Activated CD4-positive, alpha-beta T cell treated with anti-CD3 and anti-CD28 coated beads, Interleukin-2, Interleukin-4, amounts not matched to agents 100 ng/mL and 50 ng/mL, durations not matched to agents 16 hours and 8 hours (primary cell): Measurements from ENCODE around the gene AFF2.
A peak's percentile ranks its signal among the peaks of the same experiment; 100 is the strongest.

ENCODE experiments used
- DNase-seq: peaks from one replicate; pipeline ENCODE4 v3.0.0-alpha.2; 2020; ENCODE audit warnings: low spot score

The AFF2 gene

GRCh38 chrX:148500423-148501385 lies at the start of gene AFF2:
TSS of gene AFF2 (plus strand) at chrX:148500617. CDS start at chrX:148501098, 481 bp downstream.
- peak; percentile 24 for DNase-seq

GRCh38 chrX:148457279-148457678 lies 43.1 kb upstream of the AFF2 start:
- no peak for DNase-seq

DNA sequence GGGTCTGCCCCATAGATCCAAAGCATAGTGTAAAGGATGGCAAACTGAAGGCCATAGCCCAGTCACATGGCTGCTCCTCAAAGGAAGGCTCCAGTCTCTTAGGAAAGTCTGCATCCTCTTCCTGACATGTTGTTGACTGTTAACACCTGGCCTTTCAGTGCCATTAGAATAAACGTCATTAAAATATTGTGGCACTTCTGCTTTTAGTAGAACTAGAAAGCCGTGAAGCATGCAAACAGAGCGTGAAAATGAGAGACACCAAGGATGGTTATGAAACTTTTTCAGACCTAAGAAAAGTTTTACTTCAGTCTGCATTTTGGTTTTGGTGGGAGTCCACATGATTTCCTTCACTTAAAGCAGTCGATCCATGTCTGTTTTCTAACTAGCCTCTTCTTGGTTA lies 41.1 kb upstream of the AFF2 start:
- no peak for DNase-seq

DNA sequence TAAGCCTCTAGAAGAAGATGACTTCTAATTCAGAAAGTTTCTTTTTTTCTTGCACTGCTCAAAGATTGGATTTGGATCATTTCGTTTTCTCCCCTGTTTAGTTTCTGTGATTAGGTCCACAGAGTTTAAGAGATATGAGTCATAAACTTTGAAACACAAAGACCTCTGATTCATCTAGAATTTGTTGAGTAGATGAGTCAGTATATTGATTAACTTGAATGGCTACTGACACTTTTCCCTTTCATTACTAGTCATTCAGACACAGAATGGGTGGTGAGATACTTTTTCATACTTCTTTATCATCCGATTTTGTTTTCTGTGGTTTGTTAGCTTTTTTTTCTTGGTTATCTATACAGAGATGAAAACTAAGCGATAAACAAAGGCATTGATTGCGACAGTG lies 34.1 kb upstream of the AFF2 start:
- DNase-seq = peak; percentile 68

DNA sequence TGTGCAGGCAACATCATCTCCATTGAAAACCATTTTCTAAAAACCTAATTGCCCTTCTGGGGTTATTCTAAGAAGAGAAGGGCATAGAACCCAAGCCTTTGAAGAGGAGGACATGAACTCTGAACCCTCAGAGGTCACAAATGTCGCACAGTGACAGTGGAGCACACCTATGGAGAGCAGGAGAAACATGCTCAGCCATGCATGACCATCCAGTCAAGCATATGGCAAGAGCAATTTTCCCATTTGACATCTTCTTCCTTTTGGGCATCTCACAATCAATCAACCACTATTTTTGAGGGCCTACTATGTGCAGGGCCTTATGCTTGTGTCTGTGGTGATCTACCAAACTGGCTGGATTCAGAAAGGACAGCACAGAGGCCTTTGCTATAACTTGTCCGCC lies 30.1 kb upstream of the AFF2 start:
- no peak for DNase-seq

DNA sequence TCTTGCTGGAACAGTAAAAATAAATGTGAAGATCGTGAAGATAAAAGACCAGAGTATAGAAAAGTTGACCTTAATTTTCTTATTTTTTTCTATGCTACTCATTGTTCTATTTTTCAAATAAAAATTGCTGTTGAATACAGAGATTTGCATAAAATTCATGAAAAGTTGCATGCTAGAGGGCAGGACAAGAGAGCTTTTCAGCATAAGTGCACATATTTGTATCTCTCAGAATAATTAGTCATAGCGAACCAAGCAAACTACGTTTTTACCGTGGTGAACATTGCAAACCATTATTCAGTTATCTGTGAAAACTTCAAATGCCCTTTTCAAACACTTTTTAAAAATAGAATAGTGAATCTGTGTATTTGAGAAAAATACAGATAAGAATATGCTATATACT lies 26.4 kb upstream of the AFF2 start:
- no peak for DNase-seq

DNA sequence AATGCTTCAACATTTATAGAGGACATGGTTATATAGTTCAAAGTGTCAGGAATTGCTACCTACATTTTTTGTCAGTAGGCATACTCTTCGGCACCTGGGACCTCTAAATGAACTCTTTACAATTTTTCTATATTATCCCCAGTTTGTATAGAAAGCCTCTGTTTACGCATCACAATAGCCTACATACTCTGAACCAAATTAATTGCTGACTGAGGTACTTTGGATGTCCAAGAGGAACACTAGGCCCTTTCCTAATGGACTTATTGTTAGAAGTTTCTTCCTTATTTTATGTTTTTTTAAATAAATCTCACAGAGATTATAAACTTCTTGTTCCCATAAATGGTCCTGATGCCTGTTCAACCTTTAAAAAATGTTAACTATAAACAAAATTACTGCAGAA lies 8.4 kb upstream of the AFF2 start:
- no peak for DNase-seq

DNA sequence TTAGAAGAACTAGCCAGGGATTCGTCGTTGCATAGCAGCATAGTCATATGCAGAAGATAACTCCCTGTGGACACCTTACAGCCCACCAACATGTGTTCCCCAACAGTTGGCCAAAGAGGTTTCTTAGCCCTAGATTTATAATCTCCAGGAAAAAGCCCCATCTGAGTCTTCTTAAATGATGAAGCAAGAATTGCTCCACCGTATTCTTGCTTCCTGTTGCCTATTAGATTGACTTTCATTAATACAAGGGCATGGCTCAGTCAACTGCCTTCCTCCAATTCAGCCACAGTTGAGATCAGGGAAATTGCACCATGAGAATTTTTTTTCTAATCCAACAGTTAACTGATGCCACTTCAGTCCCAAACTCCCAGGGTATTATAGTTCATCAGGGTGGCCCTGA lies 5.2 kb upstream of the AFF2 start:
- DNase-seq = no peak

GRCh38 chrX:148498067-148498466 lies 2.4 kb upstream of the AFF2 start:
- no peak for DNase-seq

GRCh38 chrX:148499638-148500422 lies 587 bp upstream of the AFF2 start:
- no peak for DNase-seq

GRCh38 chrX:148501386-148502066 lies 1.1 kb downstream of the AFF2 start:
- DNase-seq = no peak

DNA sequence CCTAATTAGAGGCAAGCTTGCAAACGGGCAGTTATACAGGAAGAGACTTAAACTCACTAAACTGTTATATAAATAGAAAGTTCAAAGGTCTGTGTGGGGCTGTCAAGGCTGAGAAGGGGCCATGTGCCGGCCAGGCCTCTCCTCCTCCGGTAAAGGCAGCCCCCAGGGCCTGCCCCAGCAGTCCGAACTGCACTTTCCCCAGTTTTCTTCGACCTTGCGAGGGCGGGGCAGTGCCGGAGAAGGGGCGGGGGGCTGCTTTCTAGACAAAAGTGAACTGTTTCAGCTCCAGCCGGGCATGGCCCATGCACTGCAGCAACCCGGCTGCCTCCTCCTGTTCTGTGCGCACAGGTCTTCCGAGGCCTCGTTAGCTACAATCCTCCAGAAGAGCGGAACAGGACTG lies 4.1 kb downstream of the AFF2 start:
- DNase-seq = no peak

DNA sequence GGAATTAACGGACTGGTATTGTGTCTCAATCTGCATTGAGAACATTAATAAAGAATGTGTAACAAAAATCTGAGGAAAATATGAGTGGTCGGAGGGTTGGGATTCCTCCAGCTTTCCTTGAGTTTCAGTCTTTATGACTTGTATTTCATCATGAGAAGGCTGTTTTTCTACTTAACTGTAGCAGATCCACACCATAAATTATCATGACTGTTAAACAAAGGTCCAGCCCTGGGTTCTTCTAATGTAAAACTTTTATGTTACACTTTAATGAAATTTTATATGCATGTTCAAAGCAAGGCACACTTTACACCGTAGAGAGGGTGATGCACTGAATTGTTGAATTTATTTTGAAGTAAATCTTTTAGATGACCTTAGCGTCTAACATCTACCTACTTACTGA lies 7.0 kb downstream of the AFF2 start:
- no peak for DNase-seq

DNA sequence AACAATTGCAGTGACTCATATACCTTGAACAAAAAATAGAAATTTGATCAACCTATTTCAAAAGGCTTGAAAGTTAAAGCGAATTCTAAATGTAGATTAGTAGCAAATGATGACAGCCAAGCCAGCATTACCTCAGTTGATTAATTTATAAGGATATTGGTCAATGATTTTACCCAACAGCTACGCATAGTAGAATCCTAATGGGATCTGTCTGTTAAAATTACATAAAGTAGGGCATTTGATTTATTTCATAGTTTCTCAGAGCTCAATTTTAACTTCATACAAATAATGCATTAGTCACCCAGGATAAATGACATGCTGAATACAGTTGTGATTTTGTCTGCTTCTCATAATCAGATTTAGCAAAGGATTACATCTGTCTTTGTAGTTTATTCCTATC lies 12.0 kb downstream of the AFF2 start:
- no peak for DNase-seq

GRCh38 chrX:148513661-148514060 lies 13.2 kb downstream of the AFF2 start:
- no peak for DNase-seq

DNA sequence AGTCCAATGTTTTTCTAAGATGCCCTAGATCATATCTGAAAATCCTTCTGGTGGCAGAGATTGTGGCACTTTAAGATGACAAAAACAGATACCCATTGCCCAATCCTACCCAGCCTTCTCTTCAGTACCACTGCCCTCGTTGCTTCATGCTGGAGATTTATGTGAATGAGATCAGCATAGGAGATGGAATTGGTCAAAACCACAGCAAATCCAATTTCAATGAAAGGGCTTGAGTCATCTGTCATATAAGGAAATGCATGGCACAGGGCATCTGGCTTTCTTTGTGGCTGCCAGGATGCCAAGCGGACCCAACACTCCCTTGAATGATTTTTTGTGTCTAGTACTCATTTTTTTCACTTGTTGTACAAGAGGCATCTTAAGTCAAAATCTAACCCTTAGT lies 16.8 kb downstream of the AFF2 start:
- no peak for DNase-seq

GRCh38 chrX:148522006-148522405 lies 21.6 kb downstream of the AFF2 start:
- no peak for DNase-seq

- no peak for DNase-seq
Observed at GRCh38 chrX:148523303-148524080, 23.1 kb downstream of the AFF2 start.

- DNase-seq = peak; percentile 8
Observed at GRCh38 chrX:148530464-148531077, 30.2 kb downstream of the AFF2 start.

- DNase-seq = no peak
Observed at GRCh38 chrX:148534291-148534690, 33.9 kb downstream of the AFF2 start.

DNA sequence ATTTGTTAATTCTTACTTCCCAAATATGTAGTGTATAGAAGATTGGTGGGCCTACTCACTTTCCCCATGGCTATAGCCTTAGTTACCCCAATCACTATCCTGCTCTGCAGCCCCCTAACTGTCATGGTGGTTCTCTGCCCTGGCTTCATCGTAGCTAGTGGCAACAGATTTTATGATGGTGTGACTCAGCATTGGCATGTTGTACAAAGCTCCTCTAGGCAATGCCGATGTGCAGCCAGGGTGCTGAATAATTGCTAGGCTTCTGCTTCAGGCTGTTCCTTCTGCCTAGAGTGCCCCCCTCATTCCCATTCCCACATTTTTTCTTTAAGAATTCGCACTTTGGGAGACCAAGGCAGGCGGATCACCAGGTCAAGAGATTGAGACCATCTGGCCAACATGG lies 35.2 kb downstream of the AFF2 start:
- DNase-seq = no peak
